Right lobe of liver (tissue), 4 donors: Measurements from ENCODE around the gene RNASEH2A.
A peak's percentile ranks its signal among the peaks of the same experiment; 100 is the strongest.

Experiments used
- CTCF ChIP-seq, 4 donors: fragments of 200-600 bp in 3 of 4; fragments of 450-650 bp in 1 of 4; IDR thresholded peaks; one replicate each; pipeline versions ENCODE4 v1.5.1 to v1.8.0; 2016 to 2022; ENCODE audit warnings: antibody characterized with exemption in 4 of 4, mild to moderate bottlenecking in 2 of 4
- POLR2A ChIP-seq: fragments of 450-650 bp; IDR thresholded peaks from one replicate; pipeline ENCODE4 v1.6.1; 2017; ENCODE audit warnings: antibody characterized with exemption, mild to moderate bottlenecking
- donor health status: DM: no; HTN: no; CAD: no.
- donor health status: DM: no; HTN: no; CAD: no.
- donor health status: DM: no; HTN: yes; CAD: no.

- peak; percentile 95 to 98 (median 97) for TF ChIP-seq CTCF (IDR thresholded peaks at IDR 0.05)
- no peak for TF ChIP-seq POLR2A
Measured at GRCh38 chr19:12757544-12758274, 48.7 kb upstream of the RNASEH2A start.
